ENCODE measurements around the gene PCED1B.

Gene PCED1B

DNA sequence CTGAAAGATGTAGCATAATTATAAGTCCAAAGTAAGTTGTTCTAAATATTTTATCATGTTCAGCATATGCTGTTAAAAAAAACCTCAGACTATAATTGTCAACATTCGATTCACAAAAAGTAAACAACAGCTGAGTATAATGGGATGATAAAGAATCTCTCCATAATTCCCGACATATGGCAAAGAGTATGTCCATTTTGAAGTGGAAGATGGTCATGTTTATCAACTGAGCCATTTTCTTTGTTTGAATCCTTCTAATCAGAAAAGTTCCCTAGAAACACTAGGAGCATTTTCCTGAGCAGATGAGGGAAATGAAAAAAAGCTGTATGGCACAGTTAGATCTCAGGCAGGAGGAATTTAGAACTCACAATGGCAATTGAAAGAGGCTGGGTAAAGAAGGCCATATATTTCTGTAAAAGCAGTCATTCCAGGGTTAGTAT, 192.4 kb downstream of the PCED1B start (continued):
- TF ChIP-seq ZBTB10 (tag by site-specific recombination; IDR thresholded peaks at IDR 0.05): no peak
- TF ChIP-seq, protein P1, sequence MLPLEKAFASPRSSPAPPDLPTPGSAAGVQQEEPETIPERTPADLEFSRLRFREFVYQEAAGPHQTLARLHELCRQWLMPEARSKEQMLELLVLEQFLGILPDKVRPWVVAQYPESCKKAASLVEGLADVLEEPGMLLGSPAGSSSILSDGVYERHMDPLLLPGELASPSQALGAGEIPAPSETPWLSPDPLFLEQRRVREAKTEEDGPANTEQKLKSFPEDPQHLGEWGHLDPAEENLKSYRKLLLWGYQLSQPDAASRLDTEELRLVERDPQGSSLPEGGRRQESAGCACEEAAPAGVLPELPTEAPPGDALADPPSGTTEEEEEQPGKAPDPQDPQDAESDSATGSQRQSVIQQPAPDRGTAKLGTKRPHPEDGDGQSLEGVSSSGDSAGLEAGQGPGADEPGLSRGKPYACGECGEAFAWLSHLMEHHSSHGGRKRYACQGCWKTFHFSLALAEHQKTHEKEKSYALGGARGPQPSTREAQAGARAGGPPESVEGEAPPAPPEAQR (tag by site-specific recombination; IDR thresholded peaks at IDR 0.05): no peak

DNA sequence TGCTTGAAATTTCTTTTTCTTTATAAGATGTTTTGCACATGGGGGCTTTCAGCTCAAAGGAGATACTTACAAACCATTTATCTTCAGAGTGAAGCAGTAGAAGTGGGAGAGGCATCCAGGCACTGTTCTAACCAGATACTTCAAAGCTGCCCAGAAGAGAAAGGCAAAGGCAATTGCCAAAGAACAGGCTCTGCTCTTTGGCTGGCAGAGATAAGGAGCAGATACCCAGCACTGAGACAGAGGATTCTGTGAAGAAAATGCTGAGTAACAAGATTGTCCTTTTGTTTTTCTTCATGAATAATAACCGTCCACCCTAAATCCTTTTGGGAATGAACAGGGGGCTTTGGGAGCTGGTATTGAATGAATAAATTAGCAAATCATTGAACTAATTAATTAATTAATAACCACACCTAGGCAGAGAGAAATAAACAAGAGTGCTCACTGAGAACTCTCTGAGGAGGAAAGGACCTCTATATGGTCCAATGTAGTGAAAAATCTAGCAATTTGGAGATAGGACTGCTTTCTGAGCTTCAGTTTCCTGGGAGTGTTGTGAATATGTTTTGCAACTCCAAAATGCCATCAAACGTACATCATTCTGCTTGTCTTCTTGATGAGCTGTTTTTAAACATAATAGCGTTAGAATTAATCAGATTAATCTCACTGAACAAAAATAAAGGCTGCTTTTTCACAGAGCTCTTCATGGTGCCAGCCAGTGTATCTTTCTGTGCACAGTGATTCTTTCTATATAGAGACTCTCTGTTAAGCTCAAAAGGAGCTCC, 193.2 kb downstream of the PCED1B start:
- no peaks in the 10 kb centered on the region for H3K9me3 ChIP-seq (ENCODE audit: control insufficient read depth, insufficient read depth, low read depth, low read length)
- H3K4me3 ChIP-seq (ENCODE audit: low read depth, low read length): no peak overlapping the region
- ChIA-PET POLR2A (no interaction called here), CTCF (interaction anchor here (0.9 to 1.3 kb wide), 4 partner anchors 20 to 201 kb away, joined by 3 to 7 read pairs (median 4); no protein-coding TSS in a partner anchor)
- TF ChIP-seq ZNF621 (tag by site-specific recombination; IDR thresholded peaks at IDR 0.05) (no peak), ZNF404 (tag by site-specific recombination; IDR thresholded peaks at IDR 0.05) (no peak), REST (tag by site-specific recombination; IDR thresholded peaks at IDR 0.05) (no peak), ZXDB (tag by site-specific recombination; IDR thresholded peaks at IDR 0.05) (no peak), KLF10 (tag by site-specific recombination; IDR thresholded peaks at IDR 0.05) (no peak), SALL2 (tag by site-specific recombination; IDR thresholded peaks at IDR 0.05; ENCODE audit: borderline replicate concordance) (no peak), ZNF341 (tag by site-specific recombination; IDR thresholded peaks at IDR 0.05; ENCODE audit: low read depth) (no peak), ZBTB10 (tag by site-specific recombination; IDR thresholded peaks at IDR 0.05) (no peak), MEIS1 (CRISPR knock-in tag; IDR thresholded peaks at IDR 0.05; ENCODE audit: borderline replicate concordance) (no peak)
- no peak overlapping the region for H3K27ac ChIP-seq (ENCODE audit: extremely low read depth, low read depth, low read length)
- H3K36me3 ChIP-seq (ENCODE audit: control insufficient read depth in 2 of 2, insufficient read depth in 1 of 2, low read length in 2 of 2): no peaks in the 10 kb centered on the region
- H3K4me1 ChIP-seq (ENCODE audit: control insufficient read depth, insufficient read depth, low read length): no peaks in the 10 kb centered on the region

DNA sequence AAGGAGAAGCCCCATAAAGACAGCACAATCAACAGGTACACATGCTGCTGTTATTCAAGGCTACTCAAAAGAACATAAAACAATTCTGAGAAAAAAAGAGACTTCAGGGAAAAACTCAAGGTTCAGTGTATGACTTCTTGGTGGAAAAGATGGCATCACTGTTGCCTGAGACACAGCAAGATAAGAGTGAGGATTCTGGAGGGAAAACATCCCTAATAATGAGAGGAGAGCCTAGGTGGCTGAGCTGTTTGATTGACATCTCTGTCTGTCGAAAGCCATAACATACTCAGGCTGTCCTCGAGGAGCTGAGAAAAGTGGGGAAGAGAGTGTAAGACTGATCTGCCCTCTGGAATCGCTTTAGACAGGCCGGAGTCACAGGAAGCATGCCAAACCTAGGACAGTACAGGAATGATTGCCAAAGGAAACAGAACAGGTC, 193.8 kb downstream of the PCED1B start:
- ChIA-PET POLR2A (no interaction called here), CTCF (interaction anchor here (0.9 to 1.3 kb wide), 3 partner anchors 125 to 202 kb away, joined by 3 to 7 read pairs (median 4); no protein-coding TSS in a partner anchor)
- Histone ChIP-seq H3K27ac (ENCODE audit: extremely low read depth, low read depth, low read length) (no peak overlapping the region), H3K9me3 (ENCODE audit: control insufficient read depth, insufficient read depth, low read depth, low read length) (no peaks in the 10 kb centered on the region), H3K4me3 (ENCODE audit: low read depth, low read length) (no peak overlapping the region), H3K4me1 (ENCODE audit: control insufficient read depth, insufficient read depth, low read length) (no peaks in the 10 kb centered on the region), H3K36me3 (ENCODE audit: control insufficient read depth in 2 of 2, insufficient read depth in 1 of 2, low read length in 2 of 2) (no peaks in the 10 kb centered on the region)
- TF ChIP-seq SCRT2 (tag by site-specific recombination; IDR thresholded peaks at IDR 0.05) (peak; percentile 59; the same call in 1 of the 2 replicates), ZSCAN30 (tag by site-specific recombination; IDR thresholded peaks at IDR 0.05) (no peak)

All from HEK293 (cell line).